Transverse colon (tissue), 3 donors: ENCODE measurements around the gene BICDL2.

Experiments
- POLR2A ChIP-seq: fragments of 450-650 bp; IDR thresholded peaks from one replicate; pipeline ENCODE4 v1.6.1; 2016; ENCODE audit warnings: antibody characterized with exemption, mild to moderate bottlenecking, moderate library complexity
- TF ChIP-seq, protein P1 (sequence below), 5 experiments: fragments of 200-600 bp in 3 of 5; fragments of 450-650 bp in 2 of 5; sonication (generic) in 3 of 5; IDR thresholded peaks; 1 replicate in 2 of 5; 2 replicates in 3 of 5; pipeline ENCODE4 v1.5.1; 2016 to 2017; ENCODE audit warnings: antibody characterized with exemption in 5 of 5, inconsistent platforms in 3 of 5, mild to moderate bottlenecking in 2 of 5, moderate library complexity in 1 of 5

DNA sequence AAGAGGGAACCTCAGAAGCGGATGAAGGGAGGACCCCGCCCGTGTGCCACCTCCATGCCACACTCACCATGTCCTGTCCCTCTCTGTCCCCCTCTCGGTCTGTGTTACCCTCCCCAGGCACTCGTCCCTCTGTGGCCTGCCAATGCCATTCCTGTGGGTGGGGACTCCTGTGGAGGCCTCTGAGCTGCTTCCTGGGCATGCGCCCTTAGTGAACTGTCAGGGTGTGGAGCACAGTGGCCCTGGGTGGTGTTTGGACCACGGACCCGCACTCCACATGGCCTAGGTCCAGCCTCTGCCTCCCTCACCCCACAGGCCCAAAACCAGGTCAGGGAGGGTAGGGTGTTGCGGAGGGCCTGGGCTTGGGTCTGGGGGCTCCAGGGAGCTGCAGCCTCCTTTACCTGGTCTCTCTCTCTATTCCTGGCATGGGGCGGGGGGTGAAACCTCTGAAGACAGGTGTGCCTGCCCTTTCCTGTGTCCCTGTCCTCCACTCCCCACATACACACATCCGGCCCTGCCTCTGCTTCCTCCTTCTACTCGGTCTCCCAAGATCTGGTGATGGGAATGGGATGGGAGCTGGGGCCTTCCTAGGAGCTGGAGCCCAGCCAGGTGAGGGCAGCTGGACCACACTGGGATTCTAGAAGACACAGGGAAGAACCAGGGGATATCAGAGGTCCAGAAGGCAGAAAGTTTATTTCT, 45.0 kb downstream of the BICDL2 start:
- TF ChIP-seq, protein P1, sequence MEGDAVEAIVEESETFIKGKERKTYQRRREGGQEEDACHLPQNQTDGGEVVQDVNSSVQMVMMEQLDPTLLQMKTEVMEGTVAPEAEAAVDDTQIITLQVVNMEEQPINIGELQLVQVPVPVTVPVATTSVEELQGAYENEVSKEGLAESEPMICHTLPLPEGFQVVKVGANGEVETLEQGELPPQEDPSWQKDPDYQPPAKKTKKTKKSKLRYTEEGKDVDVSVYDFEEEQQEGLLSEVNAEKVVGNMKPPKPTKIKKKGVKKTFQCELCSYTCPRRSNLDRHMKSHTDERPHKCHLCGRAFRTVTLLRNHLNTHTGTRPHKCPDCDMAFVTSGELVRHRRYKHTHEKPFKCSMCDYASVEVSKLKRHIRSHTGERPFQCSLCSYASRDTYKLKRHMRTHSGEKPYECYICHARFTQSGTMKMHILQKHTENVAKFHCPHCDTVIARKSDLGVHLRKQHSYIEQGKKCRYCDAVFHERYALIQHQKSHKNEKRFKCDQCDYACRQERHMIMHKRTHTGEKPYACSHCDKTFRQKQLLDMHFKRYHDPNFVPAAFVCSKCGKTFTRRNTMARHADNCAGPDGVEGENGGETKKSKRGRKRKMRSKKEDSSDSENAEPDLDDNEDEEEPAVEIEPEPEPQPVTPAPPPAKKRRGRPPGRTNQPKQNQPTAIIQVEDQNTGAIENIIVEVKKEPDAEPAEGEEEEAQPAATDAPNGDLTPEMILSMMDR (IDR thresholded peaks at IDR 0.05) = no peak
- TF ChIP-seq POLR2A = no peak
